ENCODE measurements around the gene CHD6.
A peak's percentile ranks its signal among the peaks of the same experiment; 100 is the strongest.

The CHD6 gene

GRCh38 chr20:41622584-41622983 is 4.4 kb upstream of the CHD6 start:
- DNase-seq = no peak

GRCh38 chr20:41621971-41622370 is 3.8 kb upstream of the CHD6 start:
- DNase-seq = no peak

GRCh38 chr20:41621421-41621820 is 3.2 kb upstream of the CHD6 start:
- no peak for DNase-seq

- peak; percentile 54 for DNase-seq
Observed at GRCh38 chr20:41619360-41620100, 1.4 kb upstream of the CHD6 start.

GRCh38 chr20:41618807-41619311 is 682 bp upstream of the CHD6 start:
- peak; percentile 73 for DNase-seq

- peak; percentile 42 for DNase-seq
Observed at GRCh38 chr20:41617059-41617901, 897 bp downstream of the CHD6 start.

GRCh38 chr20:41616228-41616627 is 1.9 kb downstream of the CHD6 start:
- DNase-seq = no peak

GRCh38 chr20:41615676-41616075 is 2.5 kb downstream of the CHD6 start:
- no peak for DNase-seq

GRCh38 chr20:41615110-41615509 is 3.1 kb downstream of the CHD6 start:
- DNase-seq = no peak

- no peak for DNase-seq
Observed at GRCh38 chr20:41613321-41613720, 4.9 kb downstream of the CHD6 start.

GRCh38 chr20:41609474-41609873 is 8.7 kb downstream of the CHD6 start:
- DNase-seq = no peak

- DNase-seq = no peak
Observed at GRCh38 chr20:41608606-41609005, 9.6 kb downstream of the CHD6 start.

- no peak for DNase-seq
Observed at GRCh38 chr20:41607791-41608190, 10.4 kb downstream of the CHD6 start.

- DNase-seq = no peak
Observed at GRCh38 chr20:41604002-41604401, 14.2 kb downstream of the CHD6 start.

- DNase-seq = no peak
Observed at GRCh38 chr20:41601742-41602141, 16.4 kb downstream of the CHD6 start.

- no peak for DNase-seq
Observed at GRCh38 chr20:41600926-41601631, 17.1 kb downstream of the CHD6 start.

- no peak for DNase-seq
Observed at GRCh38 chr20:41599699-41600104, 18.5 kb downstream of the CHD6 start.

GRCh38 chr20:41598719-41599118 is 19.5 kb downstream of the CHD6 start:
- no peak for DNase-seq

- DNase-seq = no peak
Observed at GRCh38 chr20:41594514-41595322, 23.5 kb downstream of the CHD6 start.

- no peak for DNase-seq
Observed at GRCh38 chr20:41592516-41593216, 25.5 kb downstream of the CHD6 start.

GRCh38 chr20:41587956-41588355 is 30.2 kb downstream of the CHD6 start:
- DNase-seq = no peak

GRCh38 chr20:41587523-41587922 is 30.7 kb downstream of the CHD6 start:
- DNase-seq = no peak
